ENCODE results near the gene BRSK1.

BRSK1 gene

GRCh38 chr19:55283548-55284377 lies at the start of gene BRSK1:
TSS of gene BRSK1 (plus strand) at chr19:55283997. CDS start at chr19:55284443, 446 bp downstream.
- no peak for FAIRE-seq

GRCh38 chr19:55238030-55238429 lies 45.8 kb upstream of the BRSK1 start:
- FAIRE-seq = no peak

- FAIRE-seq = no peak
These were observed 44.8 kb upstream of the BRSK1 start for GRCh38 chr19:55239004-55239403.

- FAIRE-seq = no peak
These were observed 43.1 kb upstream of the BRSK1 start for GRCh38 chr19:55240713-55241020.

GRCh38 chr19:55241143-55241934 lies 42.5 kb upstream of the BRSK1 start:
- no peak for FAIRE-seq

DNA sequence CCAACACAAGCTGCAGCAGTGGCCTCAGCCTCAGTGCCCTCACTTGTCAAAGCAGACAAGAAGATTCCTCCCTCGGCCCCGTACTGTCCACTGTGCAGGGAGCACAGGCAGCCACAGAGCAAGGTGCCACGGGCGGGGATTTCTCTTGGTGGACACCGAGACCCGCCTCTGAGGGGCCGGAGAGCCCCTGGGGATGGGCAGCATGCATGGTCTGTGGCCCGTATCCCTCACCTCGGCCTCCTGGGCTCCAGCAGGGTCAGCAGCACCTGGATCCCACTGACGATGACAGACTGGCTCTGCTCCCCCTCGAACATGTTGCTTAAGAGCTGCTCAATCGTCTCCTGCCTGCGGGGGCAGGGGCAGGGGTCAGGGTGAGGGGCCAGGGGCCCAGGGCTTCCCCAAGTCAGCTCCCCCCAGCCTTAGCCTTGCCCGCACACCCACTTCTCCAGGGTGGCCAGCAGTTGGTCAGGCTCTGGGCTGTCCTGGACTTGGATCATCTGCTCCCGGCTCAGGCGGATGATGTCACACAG lies 41.8 kb upstream of the BRSK1 start:
- no peak for FAIRE-seq

DNA sequence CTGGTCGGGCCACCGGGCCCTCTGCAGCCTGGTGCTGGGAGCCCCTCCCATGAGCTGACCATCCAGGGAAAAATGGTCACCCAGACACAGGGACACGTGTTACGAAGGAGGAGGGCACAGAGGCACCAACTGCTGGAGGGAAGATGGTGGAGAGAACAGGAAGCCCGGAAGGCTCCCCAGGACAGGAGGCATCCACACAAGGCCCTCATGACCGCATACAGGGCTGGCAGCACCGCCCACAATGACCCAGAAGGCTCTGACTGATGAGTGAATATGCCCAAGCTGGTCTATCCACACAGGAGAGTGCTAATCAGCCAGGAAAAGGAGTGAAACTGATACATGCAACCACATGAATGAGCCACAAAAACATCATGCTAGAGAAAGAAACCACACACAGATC lies 41.3 kb upstream of the BRSK1 start:
- FAIRE-seq = no peak

GRCh38 chr19:55244004-55244680 lies 39.7 kb upstream of the BRSK1 start:
- no peak for FAIRE-seq

DNA sequence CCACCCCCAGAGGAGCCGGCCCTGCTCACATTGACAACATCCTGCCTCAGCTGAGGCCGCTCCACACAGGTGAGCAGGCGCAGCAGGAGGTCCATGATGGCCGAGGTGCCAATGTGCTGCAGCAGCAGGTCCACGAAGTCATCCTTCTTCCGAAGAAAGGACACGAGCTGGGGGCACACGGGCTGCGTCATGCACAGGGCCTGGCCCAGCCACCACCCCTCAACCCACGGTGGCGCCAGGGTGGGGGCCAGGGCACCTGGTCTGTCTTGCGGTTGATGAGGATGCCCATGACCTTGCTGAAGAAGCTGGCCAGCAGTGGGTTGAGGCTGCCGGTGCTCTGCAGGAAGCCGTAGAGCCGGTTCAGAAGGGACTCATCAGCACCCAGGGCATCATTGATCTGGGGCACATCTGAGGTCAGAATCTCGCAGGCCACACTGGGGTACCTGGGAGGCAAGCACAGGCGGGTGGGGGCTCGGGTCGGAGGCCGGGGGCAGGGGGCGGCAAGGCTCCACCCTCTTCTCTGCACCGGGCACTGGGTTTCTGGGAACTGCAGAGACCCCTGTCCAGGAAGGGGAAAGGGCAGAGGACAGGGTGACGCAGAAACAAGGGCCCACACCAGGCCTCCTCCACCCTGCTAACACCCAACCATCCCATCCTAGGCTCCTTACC lies 38.4 kb upstream of the BRSK1 start:
- FAIRE-seq = no peak

- FAIRE-seq = no peak
These were observed 37.0 kb upstream of the BRSK1 start for GRCh38 chr19:55246462-55247451.

DNA sequence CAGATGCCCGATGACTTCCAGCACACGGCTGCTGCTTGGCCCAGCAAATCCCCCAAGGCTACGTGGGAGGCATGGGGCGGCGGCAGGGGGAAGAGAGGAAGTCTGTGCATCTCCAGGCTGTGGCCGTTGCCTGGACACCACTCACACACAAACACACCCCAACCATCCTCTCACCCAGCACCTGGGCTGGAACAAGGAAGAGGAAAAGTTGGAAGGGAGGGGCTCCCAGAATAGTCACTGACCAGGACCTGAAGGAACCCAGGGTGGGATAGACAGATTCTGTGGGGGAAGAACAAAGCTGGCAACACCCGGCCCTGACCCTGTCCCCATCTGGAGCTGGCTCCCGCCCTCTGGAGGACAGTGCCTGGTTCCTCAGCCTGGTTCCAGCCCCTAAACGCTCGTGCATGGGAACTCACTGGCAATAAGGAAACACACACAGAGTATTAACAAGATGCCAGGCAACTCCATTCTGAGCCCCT lies 36.1 kb upstream of the BRSK1 start:
- no peak for FAIRE-seq

- FAIRE-seq = no peak
These were observed 35.6 kb upstream of the BRSK1 start for GRCh38 chr19:55248166-55248675.

DNA sequence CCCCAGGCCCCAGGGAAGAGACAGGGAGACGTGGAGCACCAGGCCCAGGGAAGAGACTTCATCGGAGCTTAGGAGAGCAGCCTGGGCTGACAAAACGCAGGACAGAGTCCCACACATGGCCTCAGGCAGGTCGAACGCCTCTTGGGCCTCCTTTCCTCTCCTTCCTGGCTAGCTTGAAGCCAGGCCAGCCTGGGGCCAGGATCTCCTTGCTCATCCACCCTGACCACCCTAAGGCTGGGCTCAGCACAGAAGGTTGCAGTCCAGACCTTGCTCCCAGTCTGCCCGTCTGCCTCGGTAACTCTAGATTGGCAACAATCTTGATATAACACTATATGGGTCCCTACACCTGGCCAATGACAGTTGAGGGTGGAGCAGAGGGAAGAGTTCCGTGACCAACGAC lies 35.1 kb upstream of the BRSK1 start:
- FAIRE-seq = no peak

GRCh38 chr19:55249841-55250240 lies 34.0 kb upstream of the BRSK1 start:
- no peak for FAIRE-seq

DNA sequence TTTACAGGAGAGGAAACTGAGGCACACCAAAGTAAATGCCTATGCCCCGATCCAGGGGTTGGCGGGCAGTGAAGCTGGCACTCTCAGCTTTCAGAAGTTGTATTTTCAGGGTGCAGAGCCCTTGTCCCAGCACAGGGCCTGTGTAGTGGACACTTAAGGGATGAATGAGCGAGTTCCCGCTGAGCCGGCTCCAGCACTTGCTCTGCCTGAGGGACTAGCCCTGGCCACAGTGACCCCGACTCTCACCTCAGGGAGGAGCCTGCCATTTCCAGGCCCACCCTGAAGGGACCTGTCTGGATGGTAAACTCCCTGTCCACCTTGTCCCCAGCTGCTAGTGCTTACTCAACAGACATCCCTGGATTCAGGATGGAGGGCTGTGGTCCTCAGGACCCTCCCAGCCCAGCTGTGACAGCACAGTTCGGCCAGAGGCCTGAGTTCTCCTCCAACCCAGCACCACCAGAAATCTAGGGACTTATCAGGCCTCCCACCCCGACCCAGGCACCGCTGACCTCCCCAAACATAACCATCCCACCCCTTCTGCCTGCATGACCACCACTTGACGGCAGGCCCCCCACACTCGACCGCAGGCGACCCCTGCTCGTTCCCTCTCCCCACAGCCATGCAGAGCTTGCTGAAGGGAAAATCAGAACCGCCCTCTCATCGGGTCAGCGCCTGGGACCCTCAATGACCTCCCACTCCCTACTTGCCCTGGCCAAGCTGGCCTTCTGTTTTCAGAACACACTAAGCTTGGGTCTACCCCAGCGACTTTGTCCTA lies 33.3 kb upstream of the BRSK1 start:
- FAIRE-seq = no peak

DNA sequence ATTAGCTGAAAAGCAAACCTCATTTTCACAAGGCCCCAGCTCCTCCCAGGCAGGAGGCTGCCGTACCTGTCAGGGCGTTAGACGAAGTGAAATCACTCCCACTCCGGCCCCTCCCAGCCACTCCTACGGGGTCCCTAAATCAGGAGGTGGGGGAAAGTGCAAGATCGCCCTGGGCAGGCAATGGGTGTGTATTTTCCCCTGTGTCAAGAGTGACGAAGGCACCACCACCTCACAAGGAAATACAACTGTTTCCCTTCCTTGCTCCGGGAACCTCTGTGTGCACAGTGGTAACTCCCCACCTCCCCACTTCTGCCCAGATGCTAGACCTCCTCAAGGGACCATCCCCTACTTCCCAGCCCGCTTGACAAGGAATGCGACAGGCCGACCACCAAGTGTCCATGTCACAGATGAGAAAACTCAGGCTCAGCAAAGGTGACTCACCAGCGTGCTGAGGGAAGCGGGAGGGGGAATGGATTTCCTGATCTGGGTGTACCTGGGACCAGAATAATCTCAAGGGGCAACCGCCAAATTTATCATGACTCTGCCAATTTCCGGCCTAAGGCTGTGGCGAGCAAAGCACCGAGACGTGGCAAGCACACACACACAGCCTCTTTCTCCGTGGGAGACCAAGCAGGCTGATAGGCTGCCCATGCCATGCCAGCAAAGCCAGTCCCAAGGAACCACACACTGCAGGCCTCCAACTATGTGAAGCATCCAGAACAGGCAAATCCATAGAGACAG lies 32.3 kb upstream of the BRSK1 start:
- FAIRE-seq = no peak

- no peak for FAIRE-seq
These were observed 30.8 kb upstream of the BRSK1 start for GRCh38 chr19:55252760-55253663.

DNA sequence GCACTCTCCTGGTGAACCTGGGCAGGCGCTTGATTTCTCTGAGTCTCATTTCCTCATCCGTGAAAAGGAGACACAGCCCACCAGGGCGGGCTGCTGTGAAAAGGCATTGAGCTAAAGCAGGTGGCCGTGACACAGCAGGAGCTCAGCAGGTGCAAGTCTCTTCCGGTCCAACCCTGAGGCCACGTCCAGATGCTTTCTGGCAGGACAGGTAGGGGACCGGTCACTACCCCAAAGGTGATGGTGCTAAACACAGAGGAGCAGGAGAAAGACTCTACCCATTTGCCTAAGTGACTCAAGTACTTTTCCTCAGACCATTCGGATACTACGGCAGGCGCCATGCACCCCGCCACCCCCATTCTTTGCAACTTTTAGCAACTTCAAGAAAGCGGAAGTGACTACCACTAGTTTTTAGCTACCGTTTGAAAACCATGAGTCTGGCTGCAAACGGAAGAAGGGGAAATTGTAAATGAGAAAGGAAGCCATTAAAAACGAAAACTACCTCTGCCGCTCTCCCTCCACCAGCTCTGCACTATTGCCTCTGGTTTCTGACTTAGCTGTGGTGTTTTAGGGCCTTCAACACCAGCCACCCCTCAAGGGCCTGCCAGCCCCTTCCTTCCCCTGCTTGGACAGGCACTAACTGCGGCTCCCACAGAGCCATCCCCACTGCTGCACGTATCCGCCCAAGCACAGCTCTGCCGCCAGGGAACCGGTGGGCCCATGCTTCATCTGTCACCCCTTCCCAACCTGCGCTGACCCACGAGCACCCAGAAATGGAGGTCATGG lies 29.8 kb upstream of the BRSK1 start:
- FAIRE-seq = no peak
